ENCODE results near the gene TMEM59L.

GRCh38 chr19:18636183-18636968 is 23.7 kb downstream of the TMEM59L start:
- TF ChIP-seq CTCF (IDR thresholded peaks at IDR 0.05), result no peak
- TF ChIP-seq EZH2 (IDR thresholded peaks at IDR 0.05), result no peak
- TF ChIP-seq EZH2phosphoT487 (IDR thresholded peaks at IDR 0.05), result no peak

Measured in neural progenitor cell (in vitro differentiated cells).